Mucosa of stomach (tissue), 1 donor: ENCODE data around the gene KRTAP5-5.
"Not testable (repeated sequence)": the region's sequence is repeated elsewhere in the genome, so short reads cannot be mapped to it uniquely, and the experiment has no call there.

Experiments
- H3K27me3 ChIP-seq: one replicate; pipeline ENCODE4 v1.7.0; 2013; ENCODE audit warnings: mild to moderate bottlenecking, low read length; ENCODE audit not compliant: control insufficient read depth, insufficient read depth
- H3K36me3 ChIP-seq: one replicate; pipeline ENCODE4 v1.7.0; 2013; ENCODE audit warnings: low read length; ENCODE audit not compliant: control insufficient read depth, insufficient read depth
- H3K4me1 ChIP-seq: one replicate; pipeline ENCODE4 v1.7.0; 2013; ENCODE audit warnings: mild to moderate bottlenecking, low read length; ENCODE audit not compliant: control insufficient read depth, insufficient read depth
- H3K4me3 ChIP-seq: one replicate; pipeline ENCODE4 v1.7.0; 2013; ENCODE audit warnings: low read length
- H3K9ac ChIP-seq: one replicate; pipeline ENCODE4 v1.7.0; 2013; ENCODE audit warnings: mild to moderate bottlenecking, low read length, moderate library complexity
- H3K9me3 ChIP-seq: one replicate; pipeline ENCODE4 v1.7.0; 2013; ENCODE audit warnings: mild to moderate bottlenecking, low read length, moderate library complexity; ENCODE audit not compliant: control insufficient read depth
- donor health status: Pancreatic carcinoma.

KRTAP5-5 gene

GRCh38 chr11:1656061-1656441, 26.5 kb downstream of the KRTAP5-5 start:
- no peak overlapping the region for H3K4me3 ChIP-seq
- peaks cover 7% of the 10 kb centered on the region for H3K4me1 ChIP-seq
- no peaks in the 10 kb centered on the region for H3K9me3 ChIP-seq
- H3K27me3 ChIP-seq: peaks cover 37% of the 10 kb centered on the region
- H3K36me3 ChIP-seq: no peaks in the 10 kb centered on the region
- no peak overlapping the region for H3K9ac ChIP-seq

- H3K9ac ChIP-seq: no peak overlapping the region
- no peak overlapping the region for H3K4me3 ChIP-seq
- H3K4me1 ChIP-seq: peaks cover 7% of the 10 kb centered on the region
- H3K27me3 ChIP-seq: peaks cover 37% of the 10 kb centered on the region
- H3K36me3 ChIP-seq: no peaks in the 10 kb centered on the region
- no peaks in the 10 kb centered on the region for H3K9me3 ChIP-seq
Observed at GRCh38 chr11:1656670-1657069, 27.1 kb downstream of the KRTAP5-5 start.

- Histone ChIP-seq H3K36me3 (no peaks in the 10 kb centered on the region), H3K27me3 (peaks cover 21% of the 10 kb centered on the region), H3K9ac (no peak overlapping the region), H3K9me3 (no peaks in the 10 kb centered on the region), H3K4me3 (no peak overlapping the region), H3K4me1 (peaks cover 7% of the 10 kb centered on the region)
Observed at GRCh38 chr11:1659506-1659905, 29.9 kb downstream of the KRTAP5-5 start.

- H3K9ac ChIP-seq: no peak overlapping the region
- H3K9me3 ChIP-seq: no peaks in the 10 kb centered on the region
- peaks cover 13% of the 10 kb centered on the region for H3K27me3 ChIP-seq
- H3K4me3 ChIP-seq: no peak overlapping the region
- peaks cover 7% of the 10 kb centered on the region for H3K4me1 ChIP-seq
- H3K36me3 ChIP-seq: no peaks in the 10 kb centered on the region
Observed at GRCh38 chr11:1660111-1660867, 30.7 kb downstream of the KRTAP5-5 start.

GRCh38 chr11:1661454-1662269, 32.1 kb downstream of the KRTAP5-5 start:
- H3K9ac ChIP-seq, H3K9me3 ChIP-seq, H3K4me1 ChIP-seq, H3K36me3 ChIP-seq, H3K27me3 ChIP-seq, H3K4me3 ChIP-seq: not testable (repeated sequence)

GRCh38 chr11:1662699-1663283, 33.2 kb downstream of the KRTAP5-5 start:
- not testable (repeated sequence) for H3K4me3 ChIP-seq, H3K4me1 ChIP-seq, H3K9me3 ChIP-seq, H3K36me3 ChIP-seq, H3K9ac ChIP-seq
- peaks cover 14% of the 10 kb centered on the region for H3K27me3 ChIP-seq

GRCh38 chr11:1665313-1665712, 35.7 kb downstream of the KRTAP5-5 start:
- peaks cover 5% of the 10 kb centered on the region for H3K4me1 ChIP-seq
- H3K9ac ChIP-seq: no peak overlapping the region

GRCh38 chr11:1667121-1667850, 37.7 kb downstream of the KRTAP5-5 start:
- Histone ChIP-seq H3K4me3 (no peak overlapping the region), H3K9ac (no peak overlapping the region), H3K4me1 (no peaks in the 10 kb centered on the region), H3K27me3 (peaks cover 12% of the 10 kb centered on the region), H3K9me3 (no peaks in the 10 kb centered on the region), H3K36me3 (no peaks in the 10 kb centered on the region)

More at GRCh38 chr11:1665313-1665712, 35.7 kb downstream of the KRTAP5-5 start:
- Histone ChIP-seq H3K36me3 (no peaks in the 10 kb centered on the region), H3K27me3 (peaks cover 10% of the 10 kb centered on the region), H3K4me3 (no peak overlapping the region), H3K9me3 (no peaks in the 10 kb centered on the region)

GRCh38 chr11:1667906-1668305, 38.3 kb downstream of the KRTAP5-5 start:
- H3K27me3 ChIP-seq: peaks cover 12% of the 10 kb centered on the region
- no peak overlapping the region for H3K9ac ChIP-seq
- H3K4me3 ChIP-seq: no peak overlapping the region
- no peaks in the 10 kb centered on the region for H3K9me3 ChIP-seq
- no peaks in the 10 kb centered on the region for H3K36me3 ChIP-seq
- no peaks in the 10 kb centered on the region for H3K4me1 ChIP-seq

- Histone ChIP-seq H3K36me3 (no peaks in the 10 kb centered on the region), H3K4me3 (no peak overlapping the region), H3K27me3 (peaks cover 21% of the 10 kb centered on the region), H3K4me1 (no peaks in the 10 kb centered on the region), H3K9ac (no peak overlapping the region), H3K9me3 (no peaks in the 10 kb centered on the region)
Observed at GRCh38 chr11:1668911-1669473, 39.4 kb downstream of the KRTAP5-5 start.

GRCh38 chr11:1669546-1670218, 40.1 kb downstream of the KRTAP5-5 start:
- Histone ChIP-seq H3K4me3 (no peak overlapping the region), H3K27me3 (peaks cover 27% of the 10 kb centered on the region), H3K9me3 (no peaks in the 10 kb centered on the region), H3K36me3 (no peaks in the 10 kb centered on the region), H3K9ac (no peak overlapping the region), H3K4me1 (no peaks in the 10 kb centered on the region)
